ENCODE measurements around the gene THAP5. TPM values are rescaled to one million over a fixed set of nuclear protein-coding genes. Genes with fewer than 3 reads are reported as not detected.

THAP5 gene
- total RNA-seq, 1 experiment from 2014 or later = 28.5 TPM

DNA sequence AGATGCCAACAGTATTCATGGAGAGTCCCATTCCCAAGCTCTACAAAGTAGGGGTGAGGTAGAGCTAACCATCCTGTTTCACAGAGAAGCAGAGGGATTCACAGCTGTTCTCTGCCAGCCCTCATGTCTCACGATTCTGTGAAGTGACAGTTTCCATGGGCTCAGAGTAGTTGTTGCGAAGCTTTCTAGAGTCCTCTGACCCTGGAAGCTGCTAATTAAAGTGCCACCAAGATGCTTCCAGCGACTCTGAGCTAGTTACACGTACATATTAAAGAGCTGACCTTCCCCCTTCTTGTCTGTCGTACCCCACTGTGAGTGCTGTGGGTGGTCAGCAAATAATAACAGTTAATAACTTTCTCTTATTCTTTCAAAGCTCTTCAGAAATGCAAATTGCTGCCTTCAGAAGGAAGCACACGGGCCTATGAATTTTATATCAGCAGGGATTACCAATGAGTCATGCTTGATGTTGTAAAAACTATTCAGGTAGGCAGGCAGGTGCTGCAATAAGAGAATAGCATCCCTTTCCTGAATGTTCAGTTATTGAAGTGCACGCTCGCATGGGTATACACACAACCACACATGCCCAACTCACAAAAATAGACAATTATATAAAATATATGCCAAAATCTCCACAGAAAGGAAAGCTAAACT, 34.3 kb upstream of the THAP5 start:
- Histone ChIP-seq H3K9me3 (ENCODE audit: insufficient read depth, low read depth) (no peaks in the 10 kb centered on the region), H3K79me2 (ENCODE audit: low read depth) (no peaks in the 10 kb centered on the region), H3K27me3 (ENCODE audit: insufficient read depth, low read depth) (no peaks in the 10 kb centered on the region), H3K27ac (no peak overlapping the region), H3F3A (ENCODE audit: insufficient read depth, low read depth) (no peaks in the 10 kb centered on the region), H3K9me2 (ENCODE audit: insufficient read depth) (0 out of 2 replicates have a peak, but pooled peaks cover 2% of the 10 kb centered on the region), H3K36me3 (ENCODE audit: low read depth) (no peaks in the 10 kb centered on the region), H3K4me3 (no peak overlapping the region), H3K4me1 (replicated peaks; ENCODE audit: insufficient read depth) (peaks cover 9% of the 10 kb centered on the region; the same call in 1 of the 2 replicates), H3K4me2 (peak overlapping the region; percentile 7), H4K20me1 (ENCODE audit: insufficient read depth) (no peaks in the 10 kb centered on the region), H2AFZ (no peak overlapping the region)
- DNase-seq = no peak
- intact Hi-C loops (cut with micrococcal nuclease; ENCODE audit: unreplicated experiment) = no loop called here
- POLR2A ChIA-PET (ENCODE audit: unreplicated experiment) = no interaction called here
- no TSS peak for BruUV-seq (replicated peaks)
- TF ChIP-seq EZH2 (IDR thresholded peaks at IDR 0.05; ENCODE audit: low read depth) = no peak
- TF ChIP-seq, protein P1, sequence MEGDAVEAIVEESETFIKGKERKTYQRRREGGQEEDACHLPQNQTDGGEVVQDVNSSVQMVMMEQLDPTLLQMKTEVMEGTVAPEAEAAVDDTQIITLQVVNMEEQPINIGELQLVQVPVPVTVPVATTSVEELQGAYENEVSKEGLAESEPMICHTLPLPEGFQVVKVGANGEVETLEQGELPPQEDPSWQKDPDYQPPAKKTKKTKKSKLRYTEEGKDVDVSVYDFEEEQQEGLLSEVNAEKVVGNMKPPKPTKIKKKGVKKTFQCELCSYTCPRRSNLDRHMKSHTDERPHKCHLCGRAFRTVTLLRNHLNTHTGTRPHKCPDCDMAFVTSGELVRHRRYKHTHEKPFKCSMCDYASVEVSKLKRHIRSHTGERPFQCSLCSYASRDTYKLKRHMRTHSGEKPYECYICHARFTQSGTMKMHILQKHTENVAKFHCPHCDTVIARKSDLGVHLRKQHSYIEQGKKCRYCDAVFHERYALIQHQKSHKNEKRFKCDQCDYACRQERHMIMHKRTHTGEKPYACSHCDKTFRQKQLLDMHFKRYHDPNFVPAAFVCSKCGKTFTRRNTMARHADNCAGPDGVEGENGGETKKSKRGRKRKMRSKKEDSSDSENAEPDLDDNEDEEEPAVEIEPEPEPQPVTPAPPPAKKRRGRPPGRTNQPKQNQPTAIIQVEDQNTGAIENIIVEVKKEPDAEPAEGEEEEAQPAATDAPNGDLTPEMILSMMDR (conservative IDR thresholded peaks at IDR 0.05) = no peak
- CTCF ChIA-PET = no interaction called here

DNA sequence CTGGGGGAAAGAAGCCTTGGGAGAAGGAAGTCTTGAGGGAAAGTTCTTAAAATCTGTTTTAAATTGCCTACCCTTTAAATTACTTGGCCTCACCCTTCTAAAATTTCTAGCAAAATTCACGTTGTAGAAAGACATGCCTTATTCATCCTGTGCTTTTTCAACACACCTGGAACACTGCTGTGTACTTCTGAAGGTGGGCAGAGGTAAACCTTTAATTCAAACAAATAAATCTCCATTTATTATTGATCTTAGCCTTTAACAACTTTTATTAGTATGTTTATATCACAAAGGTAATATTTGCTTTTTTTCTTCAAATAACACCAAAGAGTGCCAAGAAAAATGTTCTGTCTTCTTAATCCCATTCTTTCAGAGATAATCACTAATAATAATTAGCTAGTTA, 30.9 kb upstream of the THAP5 start:
- Histone ChIP-seq H3K4me2 (no peak overlapping the region), H3K36me3 (ENCODE audit: low read depth) (no peaks in the 10 kb centered on the region), H3K79me2 (ENCODE audit: low read depth) (no peaks in the 10 kb centered on the region), H3K9me3 (ENCODE audit: insufficient read depth, low read depth) (no peaks in the 10 kb centered on the region), H3K27me3 (ENCODE audit: insufficient read depth, low read depth) (no peaks in the 10 kb centered on the region), H3K9me2 (ENCODE audit: insufficient read depth) (no peaks in the 10 kb centered on the region), H3F3A (ENCODE audit: insufficient read depth, low read depth) (no peaks in the 10 kb centered on the region), H3K4me1 (replicated peaks; ENCODE audit: insufficient read depth) (peaks cover 9% of the 10 kb centered on the region; the same call in 1 of the 2 replicates), H3K27ac (no peak overlapping the region), H2AFZ (no peak overlapping the region), H4K20me1 (ENCODE audit: insufficient read depth) (no peaks in the 10 kb centered on the region), H3K4me3 (no peak overlapping the region)
- BruUV-seq (replicated peaks) = no TSS peak
- intact Hi-C loops (cut with micrococcal nuclease; ENCODE audit: unreplicated experiment) = no loop called here
- TF ChIP-seq EZH2 (IDR thresholded peaks at IDR 0.05; ENCODE audit: low read depth) = no peak
- TF ChIP-seq, protein P1 (conservative IDR thresholded peaks at IDR 0.05) = no peak
- POLR2A ChIA-PET (ENCODE audit: unreplicated experiment) = no interaction called here
- no peak for DNase-seq
- CTCF ChIA-PET = no interaction called here

DNA sequence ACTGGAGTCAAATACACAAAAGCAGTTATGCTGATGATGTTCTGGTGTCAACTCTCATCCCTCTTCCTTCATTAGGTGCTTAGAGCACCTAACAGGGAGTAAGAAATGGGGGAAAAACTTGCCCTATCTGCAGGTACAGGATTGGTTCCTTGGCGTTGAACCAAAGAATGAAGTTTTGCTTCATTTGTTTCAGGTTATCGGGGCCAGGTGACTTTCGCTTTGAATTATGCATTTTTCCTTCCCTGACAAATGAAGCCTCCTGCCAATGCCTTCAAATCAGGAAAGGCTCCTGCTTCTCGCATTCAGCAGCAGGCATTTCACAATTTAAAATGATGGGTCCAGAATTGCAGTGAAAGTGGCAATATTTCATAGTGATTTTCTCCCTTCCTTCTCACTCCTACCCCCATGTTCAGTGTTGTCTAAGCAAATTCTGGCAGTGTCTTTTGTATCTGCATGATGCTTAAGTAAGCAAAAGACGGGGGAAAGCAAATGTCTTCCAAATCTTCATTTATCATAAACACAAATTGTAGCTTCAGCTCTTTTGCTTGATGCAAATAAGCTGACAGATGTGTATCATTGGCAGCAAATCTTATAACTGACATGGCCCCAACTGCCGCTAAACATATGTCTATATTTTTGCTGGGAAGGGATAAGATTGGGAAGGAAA, 29.5 kb upstream of the THAP5 start:
- Histone ChIP-seq H3K4me2 (no peak overlapping the region), H3K36me3 (ENCODE audit: low read depth) (no peaks in the 10 kb centered on the region)

More for the DNA sequence above, 29.5 kb upstream of the THAP5 start:
- ChIA-PET CTCF (interaction anchor here (0.8 kb wide), 1 partner anchor 38 kb away, joined by 3 read pairs; no protein-coding TSS in a partner anchor), POLR2A (ENCODE audit: unreplicated experiment) (no interaction called here)
- H3K4me3 ChIP-seq = no peak overlapping the region
- no peak overlapping the region for H2AFZ ChIP-seq
- H3K27ac ChIP-seq = no peak overlapping the region
- H3K9me3 ChIP-seq (ENCODE audit: insufficient read depth, low read depth) = no peaks in the 10 kb centered on the region
- H4K20me1 ChIP-seq (ENCODE audit: insufficient read depth) = no peaks in the 10 kb centered on the region
- no peaks in the 10 kb centered on the region for H3K27me3 ChIP-seq (ENCODE audit: insufficient read depth, low read depth)
- no peaks in the 10 kb centered on the region for H3F3A ChIP-seq (ENCODE audit: insufficient read depth, low read depth)
- H3K79me2 ChIP-seq (ENCODE audit: low read depth) = no peaks in the 10 kb centered on the region
- intact Hi-C loops (cut with micrococcal nuclease; ENCODE audit: unreplicated experiment) = no loop called here
- TF ChIP-seq, protein P1 (conservative IDR thresholded peaks at IDR 0.05) = no peak
- TF ChIP-seq EZH2 (IDR thresholded peaks at IDR 0.05; ENCODE audit: low read depth) = no peak
- BruUV-seq (replicated peaks) = no TSS peak
- no peaks in the 10 kb centered on the region for H3K9me2 ChIP-seq (ENCODE audit: insufficient read depth)
- peaks cover 9% of the 10 kb centered on the region; the same call in 1 of the 2 replicates for H3K4me1 ChIP-seq (replicated peaks; ENCODE audit: insufficient read depth)
- DNase-seq = no peak
